ENCODE measurements around the gene FGFR1OP2. TPM values are rescaled to one million over a fixed set of nuclear protein-coding genes. Genes with fewer than 3 reads are reported as not detected.

The FGFR1OP2 gene
- total RNA-seq, 4 donors from 2014 or later, result 68.1 to 134 (median 96.9) TPM

DNA sequence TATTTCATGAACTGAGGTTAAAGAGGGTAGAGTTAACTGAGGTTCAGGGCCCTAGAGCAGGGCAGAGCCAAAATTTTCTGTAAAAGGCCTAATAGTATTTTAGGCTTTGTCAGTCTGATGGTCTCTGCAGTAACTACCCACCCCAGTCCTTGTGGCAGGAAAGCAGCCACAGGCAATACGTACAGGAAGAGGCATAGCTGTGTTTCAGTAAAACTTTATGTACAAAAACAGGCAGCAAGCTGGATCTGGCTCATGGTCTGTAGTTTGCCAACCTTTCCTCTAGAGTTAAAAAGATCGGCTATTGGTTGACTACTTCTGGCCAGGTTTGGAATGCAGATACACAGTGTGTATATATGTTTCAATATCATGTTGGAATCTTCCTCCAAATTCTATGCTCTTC, 58.7 kb downstream of the FGFR1OP2 start:
- WGBS, 2 donors, result 93 to 97% methylated on average over 2 of the region's 2 CpGs
- Histone ChIP-seq H3K36me3 (peaks cover 0 to 6% of the 10 kb centered on the region in 2 donors), H3K27ac (no peak overlapping the region), H3K27me3 (no peaks in the 10 kb centered on the region), H3K4me1 (no peaks in the 10 kb centered on the region), H3K9me3 (no peaks in the 10 kb centered on the region), H3K4me3 (replicated peaks in 1 of 3) (no peak overlapping the region)
- intact Hi-C loops (cut with DNase I), result no loop called here
- DNase-seq, result no peak
- TF ChIP-seq POLR2A (IDR thresholded peaks at IDR 0.05) (no peak), CTCF (IDR thresholded peaks at IDR 0.05) (no peak)

- H3K36me3 ChIP-seq, result no peaks in the 10 kb centered on the region
- H3K4me3 ChIP-seq (replicated peaks in 1 of 3), result no peak overlapping the region
- intact Hi-C loops (cut with DNase I), result no loop called here
- DNase-seq, result no peak
- H3K9me3 ChIP-seq, result no peaks in the 10 kb centered on the region
- no peak overlapping the region for H3K27ac ChIP-seq
- TF ChIP-seq CTCF (IDR thresholded peaks at IDR 0.05) (no peak), POLR2A (IDR thresholded peaks at IDR 0.05) (no peak)
- no peaks in the 10 kb centered on the region for H3K27me3 ChIP-seq
- H3K4me1 ChIP-seq, result no peaks in the 10 kb centered on the region
- 55 to 58% methylated on average over 1 of the region's 1 CpG for WGBS, 2 donors
These were observed 62.7 kb downstream of the FGFR1OP2 start for GRCh38 chr12:27000961-27001360.

GRCh38 chr12:27001663-27002062, 63.4 kb downstream of the FGFR1OP2 start:
- Histone ChIP-seq H3K9me3 (no peaks in the 10 kb centered on the region), H3K36me3 (no peaks in the 10 kb centered on the region), H3K27me3 (no peaks in the 10 kb centered on the region), H3K27ac (no peak overlapping the region), H3K4me1 (no peaks in the 10 kb centered on the region), H3K4me3 (replicated peaks in 1 of 3) (no peak overlapping the region)
- no peak for DNase-seq
- TF ChIP-seq POLR2A (IDR thresholded peaks at IDR 0.05) (no peak), CTCF (IDR thresholded peaks at IDR 0.05) (no peak)
- intact Hi-C loops (cut with DNase I), result no loop called here
- WGBS, 2 donors, result 87 to 92% methylated on average over 5 of the region's 5 CpGs

- H3K27ac ChIP-seq, result no peak overlapping the region
- no peaks in the 10 kb centered on the region for H3K27me3 ChIP-seq
- no peaks in the 10 kb centered on the region for H3K36me3 ChIP-seq
- no peak for TF ChIP-seq CTCF (IDR thresholded peaks at IDR 0.05)
- no peak for TF ChIP-seq POLR2A (IDR thresholded peaks at IDR 0.05)
- intact Hi-C loops (cut with DNase I), result no loop called here
- H3K4me1 ChIP-seq, result no peaks in the 10 kb centered on the region
- DNase-seq, result no peak
- no peak overlapping the region for H3K4me3 ChIP-seq (replicated peaks in 1 of 3)
- no peaks in the 10 kb centered on the region for H3K9me3 ChIP-seq
- 75 to 90% methylated on average over 5 of the region's 5 CpGs for WGBS, 2 donors
These were observed 63.9 kb downstream of the FGFR1OP2 start for GRCh38 chr12:27002141-27002540.

DNA sequence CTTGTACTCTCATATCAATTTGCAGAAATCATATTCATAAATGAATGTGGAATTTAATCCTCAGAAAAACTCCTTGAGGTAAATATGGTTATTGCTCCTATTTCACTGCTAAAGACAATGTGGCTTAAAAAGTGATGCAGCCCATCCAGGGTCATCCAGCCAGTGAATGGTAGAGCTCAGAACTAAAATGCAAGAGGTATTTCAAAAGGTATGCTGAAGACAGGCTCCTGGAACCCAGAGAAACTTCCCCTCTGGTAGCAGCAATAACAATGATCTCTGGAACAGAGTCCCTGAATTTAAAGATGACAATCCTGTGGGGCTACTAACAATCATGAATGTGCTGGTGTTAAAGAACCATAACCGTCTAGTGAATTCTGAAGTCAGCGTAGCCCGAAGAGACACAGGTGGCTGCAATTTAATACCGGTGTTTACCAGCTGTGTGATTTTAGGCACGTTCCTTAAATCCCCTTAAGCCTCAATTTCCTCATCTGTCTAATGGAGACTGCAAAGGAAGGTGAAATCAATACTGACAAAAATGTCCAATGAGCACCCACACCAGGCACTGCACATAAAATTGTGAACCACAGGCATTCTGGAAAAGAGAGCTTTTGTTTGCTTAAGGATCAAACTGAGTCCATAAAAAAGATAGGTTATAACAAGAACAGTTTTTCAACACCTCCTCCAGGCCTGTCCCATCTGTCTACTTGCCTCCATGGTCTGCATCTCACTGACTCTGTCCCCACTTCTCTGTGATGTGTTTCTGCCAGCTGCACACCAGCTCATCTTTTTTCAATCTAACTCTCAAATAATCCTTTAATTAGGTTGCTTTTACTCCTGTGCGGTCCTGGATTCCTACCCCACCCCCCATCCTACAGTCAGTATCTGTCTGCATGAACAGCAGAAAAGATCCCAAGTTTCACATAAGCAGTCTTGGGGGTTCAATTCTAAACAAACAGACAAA, 65.4 kb downstream of the FGFR1OP2 start:
- no peaks in the 10 kb centered on the region for H3K9me3 ChIP-seq
- no peak overlapping the region for H3K27ac ChIP-seq
- no peaks in the 10 kb centered on the region for H3K4me1 ChIP-seq
- 84 to 85% methylated on average over 6 of the region's 6 CpGs for WGBS, 2 donors
- H3K4me3 ChIP-seq (replicated peaks in 1 of 3), result no peak overlapping the region
- H3K36me3 ChIP-seq, result no peaks in the 10 kb centered on the region
- H3K27me3 ChIP-seq, result no peaks in the 10 kb centered on the region
- no peak for DNase-seq
- intact Hi-C loops (cut with DNase I), result no loop called here
- TF ChIP-seq POLR2A (IDR thresholded peaks at IDR 0.05) (no peak), CTCF (IDR thresholded peaks at IDR 0.05) (no peak)
